ENCODE data around the gene ADH1C. TPM values are rescaled to one million over a fixed set of nuclear protein-coding genes. Genes with fewer than 3 reads are reported as not detected.
"Not testable (repeated sequence)": the region's sequence is repeated elsewhere in the genome, so short reads cannot be mapped to it uniquely, and the experiment has no call there.

The ADH1C gene
- total RNA-seq, 1 donor from 2014 or later: not detected

- intact Hi-C loops (cut with micrococcal nuclease): no loop called here
Measured at GRCh38 chr4:99359480-99360204, 7.1 kb upstream of the ADH1C start.

GRCh38 chr4:99357948-99358347 is 5.4 kb upstream of the ADH1C start:
- intact Hi-C loops (cut with micrococcal nuclease): no loop called here

GRCh38 chr4:99356992-99357391 is 4.4 kb upstream of the ADH1C start:
- intact Hi-C loops (cut with micrococcal nuclease): no loop called here

- intact Hi-C loops (cut with micrococcal nuclease): not testable (repeated sequence)
Measured at GRCh38 chr4:99356149-99356548, 3.6 kb upstream of the ADH1C start.

GRCh38 chr4:99351487-99351886 is 1.1 kb downstream of the ADH1C start:
- intact Hi-C loops (cut with micrococcal nuclease): no loop called here

GRCh38 chr4:99349338-99349737 is 3.2 kb downstream of the ADH1C start:
- intact Hi-C loops (cut with micrococcal nuclease): no loop called here

GRCh38 chr4:99342624-99343023 is 9.9 kb downstream of the ADH1C start:
- intact Hi-C loops (cut with micrococcal nuclease): not testable (repeated sequence)

- intact Hi-C loops (cut with micrococcal nuclease): no loop called here
Measured at GRCh38 chr4:99341426-99341825, 11.1 kb downstream of the ADH1C start.

GRCh38 chr4:99339172-99339571 is 13.4 kb downstream of the ADH1C start:
- intact Hi-C loops (cut with micrococcal nuclease): no loop called here

GRCh38 chr4:99336553-99336952 is 16.0 kb downstream of the ADH1C start:
- intact Hi-C loops (cut with micrococcal nuclease): no loop called here

GRCh38 chr4:99334880-99335279 is 17.7 kb downstream of the ADH1C start:
- intact Hi-C loops (cut with micrococcal nuclease): no loop called here

GRCh38 chr4:99330648-99331047 is 21.9 kb downstream of the ADH1C start:
- intact Hi-C loops (cut with micrococcal nuclease): no loop called here

GRCh38 chr4:99329876-99330275 is 22.7 kb downstream of the ADH1C start:
- intact Hi-C loops (cut with micrococcal nuclease): no loop called here

GRCh38 chr4:99324979-99325378 is 27.6 kb downstream of the ADH1C start:
- intact Hi-C loops (cut with micrococcal nuclease): no loop called here

GRCh38 chr4:99324361-99324760 is 28.2 kb downstream of the ADH1C start:
- intact Hi-C loops (cut with micrococcal nuclease): no loop called here

- intact Hi-C loops (cut with micrococcal nuclease): no loop called here
Measured at GRCh38 chr4:99323756-99324155, 28.8 kb downstream of the ADH1C start.

- intact Hi-C loops (cut with micrococcal nuclease): no loop called here
Measured at GRCh38 chr4:99321241-99322191, 31.0 kb downstream of the ADH1C start, which contains the start of gene ADH1B. Gene ADH1B (minus strand): TSS chr4:99321401. CDS start chr4:99321331, 70 bp downstream.

- intact Hi-C loops (cut with micrococcal nuclease): not testable (repeated sequence)
Measured at GRCh38 chr4:99317811-99318210, 34.7 kb downstream of the ADH1C start.

GRCh38 chr4:99317354-99317753 is 35.2 kb downstream of the ADH1C start:
- intact Hi-C loops (cut with micrococcal nuclease): no loop called here

GRCh38 chr4:99315839-99316238 is 36.7 kb downstream of the ADH1C start:
- intact Hi-C loops (cut with micrococcal nuclease): no loop called here

GRCh38 chr4:99314211-99314610 is 38.3 kb downstream of the ADH1C start:
- intact Hi-C loops (cut with micrococcal nuclease): no loop called here

- intact Hi-C loops (cut with micrococcal nuclease): no loop called here
Measured at GRCh38 chr4:99310389-99310788, 42.2 kb downstream of the ADH1C start.
